SK-N-SH (cell line): ENCODE results near the gene HIPK4.
"Not testable (repeated sequence)": the region's sequence is repeated elsewhere in the genome, so short reads cannot be mapped to it uniquely, and the experiment has no call there.

Experiments used
- CHD2 ChIP-seq: fragments of 150-350 bp; IDR thresholded peaks from 2 replicates; pipeline ENCODE4 v1.6.1; 2018; ENCODE audit warnings: low read length; ENCODE audit not compliant: partially characterized antibody
- CTCF ChIP-seq: fragments of 200-600 bp; sonication (generic); IDR thresholded peaks from 2 replicates; pipeline ENCODE4 v1.6.1; 2017; ENCODE audit warnings: antibody characterized with exemption, mild to moderate bottlenecking, moderate library complexity
- EP300 ChIP-seq, 2 experiments: IDR thresholded peaks; 2 replicates each; pipeline versions ENCODE4 v1.4.0 to v1.6.1; 2012; ENCODE audit warnings: borderline replicate concordance in 1 of 2, low read depth in 1 of 2, low read length in 1 of 2
- EZH2phosphoT487 ChIP-seq: fragments of 200-600 bp; sonication (generic); IDR thresholded peaks from 2 replicates; pipeline ENCODE4 v1.6.1; 2017; ENCODE audit warnings: low read depth, mixed run types, mild to moderate bottlenecking, antibody characterized with exemption, moderate library complexity, borderline replicate concordance
- GATA2 ChIP-seq: sonication (generic); formaldehyde crosslinking; IDR thresholded peaks from 2 replicates; pipeline ENCODE4 v1.5.0; 2020; ENCODE audit warnings: mild to moderate bottlenecking, missing genetic modification reagents
- MXI1 ChIP-seq: IDR thresholded peaks from 2 replicates; pipeline ENCODE4 v1.6.1; 2012; ENCODE audit warnings: mild to moderate bottlenecking, low read depth, low read length, improper control_type of control experiment
- NFIC ChIP-seq: IDR thresholded peaks from 2 replicates; pipeline ENCODE4 v1.4.0; 2012; ENCODE audit warnings: borderline replicate concordance
- SMC3 ChIP-seq: IDR thresholded peaks from 2 replicates; pipeline ENCODE4 v1.6.1; 2012; ENCODE audit warnings: low read depth, low read length, improper control_type of control experiment
- YY1 ChIP-seq: IDR thresholded peaks from 2 replicates; pipeline ENCODE4 v1.4.0; 2012; ENCODE audit warnings: low read depth, mild to moderate bottlenecking
- TF ChIP-seq, protein P1 (sequence below): IDR thresholded peaks from 2 replicates; pipeline ENCODE4 v1.4.0; 2012; ENCODE audit warnings: low read depth, borderline replicate concordance
- TF ChIP-seq, protein P2 (sequence below): IDR thresholded peaks from 2 replicates; pipeline ENCODE4 v1.4.0; 2012; ENCODE audit warnings: low read depth
- TF ChIP-seq, protein P3 (sequence below): IDR thresholded peaks from 2 replicates; pipeline ENCODE4 v1.4.0; 2012; ENCODE audit warnings: low read depth, borderline replicate concordance

- TF ChIP-seq CTCF; NFIC; EP300 (IDR thresholded peaks at IDR 0.05; ENCODE audit: borderline replicate concordance in 1 of 2, low read depth in 1 of 2, low read length in 1 of 2); MXI1; EZH2phosphoT487; GATA2; YY1; SMC3; CHD2: not testable (repeated sequence)
- TF ChIP-seq, protein P1, sequence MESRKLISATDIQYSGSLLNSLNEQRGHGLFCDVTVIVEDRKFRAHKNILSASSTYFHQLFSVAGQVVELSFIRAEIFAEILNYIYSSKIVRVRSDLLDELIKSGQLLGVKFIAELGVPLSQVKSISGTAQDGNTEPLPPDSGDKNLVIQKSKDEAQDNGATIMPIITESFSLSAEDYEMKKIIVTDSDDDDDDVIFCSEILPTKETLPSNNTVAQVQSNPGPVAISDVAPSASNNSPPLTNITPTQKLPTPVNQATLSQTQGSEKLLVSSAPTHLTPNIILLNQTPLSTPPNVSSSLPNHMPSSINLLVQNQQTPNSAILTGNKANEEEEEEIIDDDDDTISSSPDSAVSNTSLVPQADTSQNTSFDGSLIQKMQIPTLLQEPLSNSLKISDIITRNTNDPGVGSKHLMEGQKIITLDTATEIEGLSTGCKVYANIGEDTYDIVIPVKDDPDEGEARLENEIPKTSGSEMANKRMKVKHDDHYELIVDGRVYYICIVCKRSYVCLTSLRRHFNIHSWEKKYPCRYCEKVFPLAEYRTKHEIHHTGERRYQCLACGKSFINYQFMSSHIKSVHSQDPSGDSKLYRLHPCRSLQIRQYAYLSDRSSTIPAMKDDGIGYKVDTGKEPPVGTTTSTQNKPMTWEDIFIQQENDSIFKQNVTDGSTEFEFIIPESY = not testable (repeated sequence)
- TF ChIP-seq, protein P2, sequence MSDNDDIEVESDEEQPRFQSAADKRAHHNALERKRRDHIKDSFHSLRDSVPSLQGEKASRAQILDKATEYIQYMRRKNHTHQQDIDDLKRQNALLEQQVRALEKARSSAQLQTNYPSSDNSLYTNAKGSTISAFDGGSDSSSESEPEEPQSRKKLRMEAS = not testable (repeated sequence)
- TF ChIP-seq, protein P3, sequence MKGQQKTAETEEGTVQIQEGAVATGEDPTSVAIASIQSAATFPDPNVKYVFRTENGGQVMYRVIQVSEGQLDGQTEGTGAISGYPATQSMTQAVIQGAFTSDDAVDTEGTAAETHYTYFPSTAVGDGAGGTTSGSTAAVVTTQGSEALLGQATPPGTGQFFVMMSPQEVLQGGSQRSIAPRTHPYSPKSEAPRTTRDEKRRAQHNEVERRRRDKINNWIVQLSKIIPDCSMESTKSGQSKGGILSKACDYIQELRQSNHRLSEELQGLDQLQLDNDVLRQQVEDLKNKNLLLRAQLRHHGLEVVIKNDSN = not testable (repeated sequence)
Observed at GRCh38 chr19:40333083-40333482, 56.9 kb downstream of the HIPK4 start.
